CD14-positive monocyte (primary cell): ENCODE data around the gene CKAP2L. TPM values are rescaled to one million over a fixed set of nuclear protein-coding genes. Genes with fewer than 3 reads are reported as not detected.

Experiments used
- DNase-seq, 3 donors: peaks; one replicate each; pipeline ENCODE4 v3.0.0-alpha.2; 2011 to 2022
- H2AFZ ChIP-seq: 2 replicates; pipeline ENCODE4 v1.6.0; 2012; ENCODE audit warnings: mild to moderate bottlenecking, low read depth, low read length, inconsistent platforms; ENCODE audit not compliant: insufficient read depth, poor library complexity, severe bottlenecking
- H3K27ac ChIP-seq, 2 donors: 1 replicate in 1 of 2; 2 replicates in 1 of 2; pipeline ENCODE4 v1.5.1; 2012 to 2013; ENCODE audit warnings: low read length in 2 of 2, control low read depth in 1 of 2, inconsistent platforms in 1 of 2, low read depth in 1 of 2, mild to moderate bottlenecking in 1 of 2
- H3K27me3 ChIP-seq, 2 donors: one replicate each; pipeline versions ENCODE4 v1.6.0 to v1.6.1; 2011 to 2013; ENCODE audit warnings: low read length in 2 of 2; ENCODE audit not compliant: control insufficient read depth in 2 of 2, insufficient read depth in 2 of 2
- H3K36me3 ChIP-seq, 2 donors: replicated peaks in 1 of 2; 1 replicate in 1 of 2; 2 replicates in 1 of 2; pipeline versions ENCODE4 v1.5.1 to v1.6.1; 2012 to 2013; ENCODE audit warnings: low read length in 2 of 2, control low read depth in 1 of 2, inconsistent platforms in 1 of 2, mild to moderate bottlenecking in 1 of 2; ENCODE audit not compliant: insufficient read depth in 2 of 2, control insufficient read depth in 1 of 2
- H3K4me1 ChIP-seq, 2 donors: 1 replicate in 1 of 2; 2 replicates in 1 of 2; pipeline versions ENCODE4 v1.5.1 to v1.6.1; 2012 to 2013; ENCODE audit warnings: low read length in 2 of 2, control low read depth in 1 of 2, inconsistent platforms in 1 of 2, mild to moderate bottlenecking in 1 of 2, moderate library complexity in 1 of 2; ENCODE audit not compliant: insufficient read depth in 2 of 2, control insufficient read depth in 1 of 2
- H3K4me2 ChIP-seq: replicated peaks from 2 replicates; pipeline ENCODE3; 2012; ENCODE audit warnings: low read length, moderate library complexity, mild to moderate bottlenecking; ENCODE audit not compliant: poor library complexity, severe bottlenecking; ENCODE audit errors: extremely low read depth
- H3K4me3 ChIP-seq, 3 experiments: fragments of 200-600 bp in 1 of 3; sonication (generic) in 1 of 3; replicated peaks in 1 of 3; 1 replicate in 2 of 3; 2 replicates in 1 of 3; pipeline ENCODE4 v1.5.1; 2011 to 2013; ENCODE audit warnings: low read length in 3 of 3, mild to moderate bottlenecking in 3 of 3, control low read depth in 2 of 3, low read depth in 2 of 3, inconsistent platforms in 1 of 3, moderate library complexity in 1 of 3
- H3K79me2 ChIP-seq: 2 replicates; pipeline ENCODE4 v1.6.0; 2012; ENCODE audit warnings: mild to moderate bottlenecking, control low read depth, inconsistent platforms, low read length, moderate library complexity; ENCODE audit not compliant: insufficient read depth
- H3K9ac ChIP-seq: 2 replicates; pipeline ENCODE4 v1.6.0; 2017; ENCODE audit warnings: low read length, mild to moderate bottlenecking; ENCODE audit not compliant: insufficient read depth, poor library complexity, severe bottlenecking
- H3K9me3 ChIP-seq, 2 donors: replicated peaks in 1 of 2; 1 replicate in 1 of 2; 2 replicates in 1 of 2; pipeline versions ENCODE4 v1.5.1 to v1.6.1; 2012 to 2013; ENCODE audit warnings: low read length in 2 of 2, control low read depth in 1 of 2; ENCODE audit not compliant: control insufficient read depth in 1 of 2, insufficient read depth in 1 of 2
- H4K20me1 ChIP-seq: 2 replicates; pipeline ENCODE4 v1.6.0; 2012; ENCODE audit warnings: mild to moderate bottlenecking, low read length, control low read depth, moderate library complexity; ENCODE audit not compliant: insufficient read depth
- H3K27ac Mint-ChIP-seq, 7 donors: one replicate each; pipeline ENCODE4 v1.8.0; 2020; ENCODE audit warnings: mild to moderate bottlenecking in 7 of 7, mixed read lengths in 7 of 7, moderate library complexity in 6 of 7, inconsistent platforms in 2 of 7
- H3K27me3 Mint-ChIP-seq, 3 donors: one replicate each; pipeline ENCODE4 v1.8.0; 2021 to 2022; ENCODE audit warnings: low read depth in 3 of 3, mild to moderate bottlenecking in 3 of 3, mixed read lengths in 3 of 3, moderate library complexity in 3 of 3, inconsistent platforms in 1 of 3
- H3K36me3 Mint-ChIP-seq, 2 donors: one replicate each; pipeline ENCODE4 v1.8.0; 2020; ENCODE audit warnings: mixed read lengths in 2 of 2, inconsistent platforms in 1 of 2, mild to moderate bottlenecking in 1 of 2
- H3K4me1 Mint-ChIP-seq: one replicate; pipeline ENCODE4 v1.8.0; 2020; ENCODE audit warnings: mild to moderate bottlenecking, mixed read lengths
- H3K4me3 Mint-ChIP-seq, 2 donors: one replicate each; pipeline ENCODE4 v1.8.0; 2020; ENCODE audit warnings: mild to moderate bottlenecking in 2 of 2, mixed read lengths in 2 of 2, moderate library complexity in 1 of 2
- H3K9me3 Mint-ChIP-seq, 7 donors: one replicate each; pipeline ENCODE4 v1.8.0; 2020 to 2022; ENCODE audit warnings: mixed read lengths in 7 of 7, mild to moderate bottlenecking in 6 of 7, moderate library complexity in 6 of 7, inconsistent platforms in 2 of 7
- CTCF ChIP-seq: fragments of 200-600 bp; IDR thresholded peaks from one replicate; pipeline ENCODE4 v1.8.0; 2022; ENCODE audit warnings: antibody characterized with exemption, mild to moderate bottlenecking
- WGBS: methylation state at CpG from one replicate; pipeline ENCODE4 v1.1.5; 2013; ENCODE audit warnings: missing lambda C conversion rate; ENCODE audit not compliant: insufficient coverage; 5-methylcytosine and 5-hydroxymethylcytosine counted together
- intact Hi-C, 2 donors: fragments of 100-400 bp; cut with micrococcal nuclease; formaldehyde crosslinking; loops; one replicate each; pipeline versions ENCODE4 v1.15.0 to v1.15.1; 2023
- polyA plus RNA-seq, 3 donors: library from polyadenylated mRNA; depleted of rRNA in 1 of 3; unstranded in 2 of 3; stranded (reverse) in 1 of 3; fragments of 300-500 nt in 2 of 3; fragments of >200 nt in 1 of 3; fragmentation: Illumina TruSeq in 2 of 3; gene quantifications; 1 replicate in 2 of 3; 2 replicates in 1 of 3; pipeline ENCODE4 v1.2.3, GENCODE V29; 2012 to 2021

CKAP2L gene
- polyA plus RNA-seq, 3 donors: 0.04 to 0.24 TPM; not detected in 1

- no CpG with 5 or more reads among the region's 2 CpGs for WGBS
- H3K4me1 ChIP-seq: peaks cover 72 to 81% of the 10 kb centered on the region in 2 donors
- H3K27ac Mint-ChIP-seq: no peak overlapping the region
Measured at GRCh38 chr2:112703684-112704083, 60.7 kb downstream of the CKAP2L start.

GRCh38 chr2:112701052-112701451, 63.4 kb downstream of the CKAP2L start:
- Histone ChIP-seq H3K4me2 (peak overlapping the region; percentile 58), H3K4me3 (peak overlapping the region in 1 of 3 experiments; percentile 48), H3K27ac (peak overlapping the region; percentile 91 to 97), H4K20me1 (no peaks in the 10 kb centered on the region), H3K9me3 (no peaks in the 10 kb centered on the region), H3K36me3 (no peaks in the 10 kb centered on the region), H3K27me3 (no peaks in the 10 kb centered on the region), H3K4me1 (peaks cover 58 to 70% of the 10 kb centered on the region in 2 donors), H3K9ac (peak overlapping the region; percentile 63), H3K79me2 (no peaks in the 10 kb centered on the region), H2AFZ (no peak overlapping the region)
- Mint-ChIP-seq H3K4me3 (peak overlapping the region; percentile 27 to 62), H3K27ac (peak overlapping the region; percentile 97 to 99 (median 98)), H3K27me3 (peaks cover 0 to 2% (median 0%) of the 10 kb centered on the region in 3 donors), H3K4me1 (peaks cover 55% of the 10 kb centered on the region), H3K36me3 (peaks cover 0 to 4% of the 10 kb centered on the region in 2 donors), H3K9me3 (no peaks in the 10 kb centered on the region)
- no peak for TF ChIP-seq CTCF
- WGBS: 5% methylated on average over 5 of the region's 8 CpGs
- intact Hi-C loops: no loop called here
- peak; percentile 80 to 92 (median 84) for DNase-seq

More at GRCh38 chr2:112703684-112704083, 60.7 kb downstream of the CKAP2L start:
- Histone ChIP-seq H3K79me2 (no peaks in the 10 kb centered on the region), H3K27me3 (no peaks in the 10 kb centered on the region), H3K4me3 (no peak overlapping the region), H3K36me3 (no peaks in the 10 kb centered on the region), H4K20me1 (no peaks in the 10 kb centered on the region), H3K4me2 (no peak overlapping the region), H3K9me3 (no peaks in the 10 kb centered on the region), H3K9ac (no peak overlapping the region), H2AFZ (no peak overlapping the region), H3K27ac (no peak overlapping the region)
- Mint-ChIP-seq H3K27me3 (peaks cover 0 to 2% (median 0%) of the 10 kb centered on the region in 3 donors), H3K4me3 (no peak overlapping the region), H3K36me3 (peaks cover 0 to 4% of the 10 kb centered on the region in 2 donors), H3K4me1 (peaks cover 72% of the 10 kb centered on the region), H3K9me3 (no peaks in the 10 kb centered on the region)
- DNase-seq: no peak
- TF ChIP-seq CTCF: no peak
- intact Hi-C loops: no loop called here
